Nephron progenitor cell (in vitro differentiated cells): ENCODE data around the gene GSPT1.

Experiments used
- DNase-seq: peaks from one replicate; pipeline ENCODE4 v3.0.0; 2021
- H3K27ac Mint-ChIP-seq: 2 replicates; pipeline ENCODE4 v1.8.0; 2021; ENCODE audit warnings: mild to moderate bottlenecking, moderate library complexity, mixed read lengths
- H3K27me3 Mint-ChIP-seq: 2 replicates; pipeline ENCODE4 v1.8.0; 2021; ENCODE audit warnings: mild to moderate bottlenecking, low read depth, mixed read lengths; ENCODE audit not compliant: poor library complexity
- H3K36me3 Mint-ChIP-seq: 2 replicates; pipeline ENCODE4 v1.8.0; 2021; ENCODE audit warnings: low read depth, mixed read lengths
- H3K4me1 Mint-ChIP-seq: 2 replicates; pipeline ENCODE4 v1.8.0; 2021; ENCODE audit warnings: mixed read lengths
- H3K4me3 Mint-ChIP-seq: 2 replicates; pipeline ENCODE4 v1.8.0; 2021; ENCODE audit warnings: mild to moderate bottlenecking, moderate library complexity, mixed read lengths
- H3K9me3 Mint-ChIP-seq: 2 replicates; pipeline ENCODE4 v1.8.0; 2021; ENCODE audit warnings: mild to moderate bottlenecking, moderate library complexity, mixed read lengths
- TF ChIP-seq, protein P1 (sequence below): fragments of 200-600 bp; sonication (generic); IDR thresholded peaks from 2 replicates; pipeline ENCODE4 v1.5.0; 2021; ENCODE audit warnings: antibody characterized with exemption

GSPT1 gene

GRCh38 chr16:11896486-11897176 lies 19.1 kb downstream of the GSPT1 start:
- Mint-ChIP-seq H3K27me3 (no peaks in the 10 kb centered on the region), H3K27ac (peak overlapping the region; percentile 78), H3K9me3 (no peaks in the 10 kb centered on the region), H3K36me3 (peaks cover 50% of the 10 kb centered on the region), H3K4me1 (peaks cover 8% of the 10 kb centered on the region), H3K4me3 (no peak overlapping the region)
- TF ChIP-seq, protein P1, sequence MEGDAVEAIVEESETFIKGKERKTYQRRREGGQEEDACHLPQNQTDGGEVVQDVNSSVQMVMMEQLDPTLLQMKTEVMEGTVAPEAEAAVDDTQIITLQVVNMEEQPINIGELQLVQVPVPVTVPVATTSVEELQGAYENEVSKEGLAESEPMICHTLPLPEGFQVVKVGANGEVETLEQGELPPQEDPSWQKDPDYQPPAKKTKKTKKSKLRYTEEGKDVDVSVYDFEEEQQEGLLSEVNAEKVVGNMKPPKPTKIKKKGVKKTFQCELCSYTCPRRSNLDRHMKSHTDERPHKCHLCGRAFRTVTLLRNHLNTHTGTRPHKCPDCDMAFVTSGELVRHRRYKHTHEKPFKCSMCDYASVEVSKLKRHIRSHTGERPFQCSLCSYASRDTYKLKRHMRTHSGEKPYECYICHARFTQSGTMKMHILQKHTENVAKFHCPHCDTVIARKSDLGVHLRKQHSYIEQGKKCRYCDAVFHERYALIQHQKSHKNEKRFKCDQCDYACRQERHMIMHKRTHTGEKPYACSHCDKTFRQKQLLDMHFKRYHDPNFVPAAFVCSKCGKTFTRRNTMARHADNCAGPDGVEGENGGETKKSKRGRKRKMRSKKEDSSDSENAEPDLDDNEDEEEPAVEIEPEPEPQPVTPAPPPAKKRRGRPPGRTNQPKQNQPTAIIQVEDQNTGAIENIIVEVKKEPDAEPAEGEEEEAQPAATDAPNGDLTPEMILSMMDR, result no peak
- DNase-seq, result no peak

GRCh38 chr16:11893571-11893970 lies 22.2 kb downstream of the GSPT1 start:
- TF ChIP-seq, protein P1, result no peak
- no peaks in the 10 kb centered on the region for H3K27me3 Mint-ChIP-seq
- H3K36me3 Mint-ChIP-seq, result peaks cover 76% of the 10 kb centered on the region
- no peaks in the 10 kb centered on the region for H3K9me3 Mint-ChIP-seq
- H3K4me3 Mint-ChIP-seq, result no peak overlapping the region
- peak overlapping the region; percentile 6 for H3K27ac Mint-ChIP-seq
- DNase-seq, result no peak
- no peaks in the 10 kb centered on the region for H3K4me1 Mint-ChIP-seq

- no peak for DNase-seq
- Mint-ChIP-seq H3K27me3 (no peaks in the 10 kb centered on the region), H3K36me3 (peaks cover 73% of the 10 kb centered on the region), H3K4me3 (no peak overlapping the region), H3K4me1 (no peaks in the 10 kb centered on the region), H3K27ac (no peak overlapping the region), H3K9me3 (no peaks in the 10 kb centered on the region)
- TF ChIP-seq, protein P1, result no peak
Measured at GRCh38 chr16:11892761-11893160, 23.0 kb downstream of the GSPT1 start.

DNA sequence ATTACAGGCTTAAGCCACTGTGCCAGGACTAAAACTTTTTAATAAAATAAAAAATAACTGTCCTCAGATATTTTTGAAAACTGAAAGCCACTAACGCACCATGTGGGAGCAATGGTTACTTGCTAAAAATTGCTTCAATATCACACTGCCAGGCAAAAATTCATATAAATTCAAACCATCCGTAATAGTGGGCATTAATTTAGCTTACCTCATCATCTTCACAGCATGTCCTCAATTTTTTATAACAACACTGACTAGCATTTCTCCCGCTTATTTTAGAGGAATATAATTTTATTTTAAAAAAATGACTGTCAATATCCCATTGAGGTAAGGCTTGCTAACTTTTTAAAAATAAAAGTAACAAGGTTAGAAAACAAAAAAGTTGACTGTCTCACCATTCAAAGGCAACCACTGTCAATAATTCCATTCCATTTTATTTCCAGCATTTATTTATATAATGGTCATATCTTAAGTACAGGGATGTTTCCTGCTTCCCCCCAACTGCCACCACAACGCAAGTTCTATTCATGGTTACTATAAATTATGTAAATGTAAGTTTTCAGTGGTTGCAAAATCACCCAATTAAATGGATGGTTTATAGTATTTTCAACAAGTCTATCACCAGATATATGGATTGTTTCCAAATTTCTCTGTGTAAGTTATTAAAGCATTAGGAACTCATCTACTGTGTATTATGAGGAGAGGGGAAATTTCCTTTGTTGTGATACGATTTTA lies 25.4 kb downstream of the GSPT1 start:
- DNase-seq, result no peak
- H3K27ac Mint-ChIP-seq, result no peak overlapping the region
- no peak overlapping the region for H3K4me3 Mint-ChIP-seq
- no peaks in the 10 kb centered on the region for H3K27me3 Mint-ChIP-seq
- TF ChIP-seq, protein P1, result no peak
- H3K36me3 Mint-ChIP-seq, result peaks cover 82% of the 10 kb centered on the region
- H3K4me1 Mint-ChIP-seq, result no peaks in the 10 kb centered on the region
- no peaks in the 10 kb centered on the region for H3K9me3 Mint-ChIP-seq

- Mint-ChIP-seq H3K27ac (peak overlapping the region; percentile 34), H3K27me3 (no peaks in the 10 kb centered on the region), H3K4me3 (no peak overlapping the region), H3K36me3 (peaks cover 74% of the 10 kb centered on the region), H3K9me3 (no peaks in the 10 kb centered on the region), H3K4me1 (no peaks in the 10 kb centered on the region)
- DNase-seq, result no peak
- TF ChIP-seq, protein P1, result no peak
Measured at GRCh38 chr16:11886881-11887280, 28.9 kb downstream of the GSPT1 start.

DNA sequence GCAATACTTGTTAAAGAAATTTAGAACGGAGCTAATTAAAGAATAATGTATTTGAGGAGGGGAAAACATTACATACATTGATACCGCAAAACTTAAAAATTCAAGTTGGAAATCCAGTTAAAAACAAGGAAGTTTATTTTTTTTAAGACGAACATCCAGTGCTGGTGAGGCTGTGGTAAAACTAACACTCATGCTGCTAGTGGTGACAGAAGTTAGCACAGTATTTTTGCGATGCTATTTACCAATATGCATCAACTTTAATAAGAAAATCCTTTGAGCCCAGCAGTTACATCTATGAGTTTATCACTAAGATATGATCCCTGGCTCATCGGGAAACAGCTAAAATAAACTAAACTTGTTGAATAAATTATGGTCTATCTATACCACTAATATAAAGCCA lies 31.7 kb downstream of the GSPT1 start:
- no peak for DNase-seq
- Mint-ChIP-seq H3K27ac (peak overlapping the region; percentile 29), H3K9me3 (no peaks in the 10 kb centered on the region), H3K4me3 (no peak overlapping the region), H3K27me3 (no peaks in the 10 kb centered on the region), H3K4me1 (no peaks in the 10 kb centered on the region), H3K36me3 (peaks cover 71% of the 10 kb centered on the region)
- TF ChIP-seq, protein P1, result no peak
